Mesenchymal stem cell (in vitro differentiated cells and primary cell): ENCODE data around the gene ATF7IP2.
"Not testable (repeated sequence)": the region's sequence is repeated elsewhere in the genome, so short reads cannot be mapped to it uniquely, and the experiment has no call there.

Experiments
- DNase-seq: peaks from one replicate; pipeline ENCODE4 v3.0.0-alpha.2; 2013
- H2AFZ ChIP-seq: one replicate; pipeline ENCODE4 v1.6.1; 2013; ENCODE audit warnings: low read depth, mild to moderate bottlenecking, control low read depth, inconsistent platforms, low read length, moderate library complexity
- H2AK5ac ChIP-seq: 2 replicates; pipeline ENCODE4 v1.6.1; 2013; ENCODE audit warnings: low read length, moderate library complexity, mild to moderate bottlenecking, inconsistent platforms; ENCODE audit not compliant: severe bottlenecking
- H2BK120ac ChIP-seq: one replicate; pipeline ENCODE4 v1.6.1; 2013; ENCODE audit warnings: low read depth, mild to moderate bottlenecking, inconsistent platforms, low read length, moderate library complexity
- H2BK12ac ChIP-seq, 2 experiments: one replicate each; pipeline ENCODE4 v1.6.1; 2013; ENCODE audit warnings: inconsistent platforms in 2 of 2, low read length in 2 of 2, mild to moderate bottlenecking in 2 of 2, moderate library complexity in 2 of 2, control low read depth in 1 of 2
- H2BK15ac ChIP-seq: one replicate; pipeline ENCODE4 v1.6.1; 2013; ENCODE audit warnings: mild to moderate bottlenecking, low read depth, inconsistent platforms; ENCODE audit not compliant: poor library complexity, severe bottlenecking
- H2BK5ac ChIP-seq: 2 replicates; pipeline ENCODE4 v1.6.1; 2013; ENCODE audit warnings: low read depth, mild to moderate bottlenecking, low read length, control low read depth, inconsistent platforms; ENCODE audit not compliant: poor library complexity, severe bottlenecking
- H3K14ac ChIP-seq, 2 experiments: one replicate each; pipeline ENCODE4 v1.6.1; 2013; ENCODE audit warnings: inconsistent platforms in 2 of 2, low read length in 2 of 2, control low read depth in 1 of 2, mild to moderate bottlenecking in 1 of 2, moderate library complexity in 1 of 2
- H3K18ac ChIP-seq, 2 experiments: one replicate each; pipeline ENCODE4 v1.6.1; 2013; ENCODE audit warnings: inconsistent platforms in 2 of 2, low read length in 2 of 2, control low read depth in 1 of 2, low read depth in 1 of 2, mild to moderate bottlenecking in 1 of 2
- H3K23ac ChIP-seq, 2 experiments: one replicate each; pipeline ENCODE4 v1.6.1; 2013; ENCODE audit warnings: inconsistent platforms in 2 of 2, low read length in 2 of 2, mild to moderate bottlenecking in 2 of 2, moderate library complexity in 2 of 2, control low read depth in 1 of 2
- H3K27ac ChIP-seq: 2 replicates; pipeline ENCODE4 v1.5.1; 2013; ENCODE audit warnings: mild to moderate bottlenecking, moderate library complexity, low read length, control low read depth, inconsistent platforms; ENCODE audit not compliant: poor library complexity, severe bottlenecking
- H3K27me3 ChIP-seq, 2 experiments: 2 replicates each; pipeline versions ENCODE4 v1.6.1 to v1.7.0; 2013; ENCODE audit warnings: low read length in 2 of 2, mild to moderate bottlenecking in 2 of 2, moderate library complexity in 2 of 2, control low read depth in 1 of 2, inconsistent platforms in 1 of 2; ENCODE audit not compliant: control insufficient read depth in 1 of 2, insufficient read depth in 1 of 2
- H3K36me3 ChIP-seq, 2 experiments: 2 replicates each; pipeline versions ENCODE4 v1.6.1 to v1.7.0; 2013; ENCODE audit warnings: low read length in 2 of 2, control low read depth in 1 of 2, inconsistent platforms in 1 of 2, low read depth in 1 of 2, mild to moderate bottlenecking in 1 of 2; ENCODE audit not compliant: insufficient read depth in 2 of 2, control insufficient read depth in 1 of 2
- H3K4ac ChIP-seq, 2 experiments: one replicate each; pipeline ENCODE4 v1.6.1; 2013; ENCODE audit warnings: inconsistent platforms in 2 of 2, low read length in 2 of 2, mild to moderate bottlenecking in 2 of 2, moderate library complexity in 2 of 2, control low read depth in 1 of 2, low read depth in 1 of 2
- H3K4me1 ChIP-seq: 2 replicates; pipeline ENCODE4 v1.6.1; 2013; ENCODE audit warnings: low read depth, low read length, control low read depth; ENCODE audit not compliant: control insufficient read depth, insufficient read depth
- H3K4me2 ChIP-seq: 2 replicates; pipeline ENCODE4 v1.6.1; 2013; ENCODE audit warnings: low read length, mild to moderate bottlenecking, inconsistent platforms; ENCODE audit not compliant: poor library complexity, severe bottlenecking
- H3K4me3 ChIP-seq, 2 experiments: 2 replicates each; pipeline versions ENCODE4 v1.5.1 to v1.7.0; 2013; ENCODE audit warnings: low read length in 2 of 2, mild to moderate bottlenecking in 2 of 2, control low read depth in 1 of 2, low read depth in 1 of 2; ENCODE audit not compliant: insufficient read depth in 1 of 2
- H3K79me1 ChIP-seq: replicated peaks from 2 replicates; pipeline ENCODE4 v1.6.1; 2013; ENCODE audit warnings: mild to moderate bottlenecking, control low read depth, low read length, inconsistent platforms; ENCODE audit not compliant: poor library complexity, severe bottlenecking
- H3K9ac ChIP-seq: 2 replicates; pipeline ENCODE4 v1.7.0; 2013; ENCODE audit warnings: mild to moderate bottlenecking, low read length, moderate library complexity
- H3K9me3 ChIP-seq: 2 replicates; pipeline ENCODE4 v1.7.0; 2013; ENCODE audit warnings: mild to moderate bottlenecking, low read length; ENCODE audit not compliant: control insufficient read depth
- H4K8ac ChIP-seq: one replicate; pipeline ENCODE4 v1.6.1; 2013; ENCODE audit warnings: inconsistent platforms, mild to moderate bottlenecking, low read length, moderate library complexity
- H4K91ac ChIP-seq: one replicate; pipeline ENCODE4 v1.6.1; 2013; ENCODE audit warnings: mild to moderate bottlenecking, low read length, inconsistent platforms
- WGBS: methylation state at CpG from one replicate; pipeline ENCODE4 v1.1.7; 2013; ENCODE audit warnings: mixed read lengths; 5-methylcytosine and 5-hydroxymethylcytosine counted together

ATF7IP2 gene

GRCh38 chr16:10362077-10362863 lies 23.6 kb upstream of the ATF7IP2 start:
- Histone ChIP-seq H2BK15ac (no peak overlapping the region), H3K9me3 (no peaks in the 10 kb centered on the region), H3K9ac (no peak overlapping the region), H3K23ac (no peak overlapping the region), H3K14ac (no peak overlapping the region), H2BK12ac (no peak overlapping the region), H3K4me3 (no peak overlapping the region), H4K91ac (no peak overlapping the region), H3K4me1 (no peaks in the 10 kb centered on the region), H3K27ac (no peak overlapping the region), H3K4me2 (no peak overlapping the region), H3K27me3 (no peaks in the 10 kb centered on the region), H2AK5ac (no peak overlapping the region), H3K4ac (no peak overlapping the region), H3K79me1 (no peaks in the 10 kb centered on the region), H3K36me3 (no peaks in the 10 kb centered on the region), H3K18ac (no peak overlapping the region), H2BK5ac (no peak overlapping the region), H2AFZ (no peak overlapping the region), H2BK120ac (no peak overlapping the region), H4K8ac (no peak overlapping the region)
- no peak for DNase-seq
- WGBS: 75% methylated on average over 5 of the region's 9 CpGs

- H3K36me3 ChIP-seq, H3K79me1 ChIP-seq, H3K9me3 ChIP-seq, H2BK12ac ChIP-seq, H3K4ac ChIP-seq, H3K27me3 ChIP-seq, H2BK5ac ChIP-seq, H2AFZ ChIP-seq, H3K9ac ChIP-seq, H4K91ac ChIP-seq, H3K27ac ChIP-seq, H3K23ac ChIP-seq, H2BK120ac ChIP-seq, H3K4me1 ChIP-seq, H2AK5ac ChIP-seq, H3K4me2 ChIP-seq, H2BK15ac ChIP-seq, H4K8ac ChIP-seq, H3K18ac ChIP-seq, DNase-seq, H3K14ac ChIP-seq, H3K4me3 ChIP-seq: not testable (repeated sequence)
- WGBS: 100% methylated on average over 1 of the region's 4 CpGs
Measured at GRCh38 chr16:10362864-10363197, 23.0 kb upstream of the ATF7IP2 start.

GRCh38 chr16:10366619-10367018 lies 19.2 kb upstream of the ATF7IP2 start:
- not testable (repeated sequence) for H3K23ac ChIP-seq, H3K4ac ChIP-seq, H3K27ac ChIP-seq, H3K14ac ChIP-seq, H2BK120ac ChIP-seq, H3K79me1 ChIP-seq, H4K91ac ChIP-seq, H3K36me3 ChIP-seq, H3K4me1 ChIP-seq, H2BK12ac ChIP-seq, H4K8ac ChIP-seq, H2AK5ac ChIP-seq, H3K4me3 ChIP-seq, H3K4me2 ChIP-seq, H3K9me3 ChIP-seq, H2AFZ ChIP-seq, H3K27me3 ChIP-seq, H2BK15ac ChIP-seq, H3K9ac ChIP-seq, H2BK5ac ChIP-seq, DNase-seq, H3K18ac ChIP-seq
- 96% methylated on average over 5 of the region's 8 CpGs for WGBS

GRCh38 chr16:10367616-10368188 lies 18.2 kb upstream of the ATF7IP2 start:
- WGBS: 70% methylated on average over 1 of the region's 5 CpGs
- Histone ChIP-seq H3K4me1 (no peaks in the 10 kb centered on the region), H3K79me1 (no peaks in the 10 kb centered on the region), H2BK15ac (no peak overlapping the region), H2AK5ac (no peak overlapping the region), H2BK12ac (no peak overlapping the region), H3K9ac (no peak overlapping the region), H3K36me3 (no peaks in the 10 kb centered on the region), H3K4me3 (no peak overlapping the region), H3K9me3 (peaks cover 3% of the 10 kb centered on the region), H4K8ac (no peak overlapping the region), H3K4me2 (no peak overlapping the region), H2BK120ac (no peak overlapping the region), H2AFZ (no peak overlapping the region), H3K23ac (no peak overlapping the region), H3K18ac (no peak overlapping the region), H3K27ac (no peak overlapping the region), H2BK5ac (no peak overlapping the region), H4K91ac (no peak overlapping the region), H3K27me3 (no peaks in the 10 kb centered on the region), H3K4ac (no peak overlapping the region), H3K14ac (no peak overlapping the region)
- no peak for DNase-seq
